K562 (cell line): Measurements from ENCODE around the gene TAF9. TPM values are rescaled to one million over a fixed set of nuclear protein-coding genes. Genes with fewer than 3 reads are reported as not detected.

Experiments
- CCNT2 ChIP-seq: IDR thresholded peaks from 2 replicates; pipeline ENCODE4 v1.6.1; 2011; ENCODE audit warnings: borderline replicate concordance, low read depth, mild to moderate bottlenecking, moderate library complexity, mixed read lengths, low read length; ENCODE audit not compliant: insufficient read length; ENCODE audit errors: extremely low read depth
- CHD7 ChIP-seq: fragments of 200-600 bp; sonication (generic); IDR thresholded peaks from one replicate; pipeline ENCODE4 v1.6.1; 2012; ENCODE audit warnings: mild to moderate bottlenecking, low read depth, low read length, inconsistent platforms
- E2F4 ChIP-seq: sonication (generic); formaldehyde crosslinking; IDR thresholded peaks from 2 replicates; pipeline ENCODE4 v1.8.0; 2022; ENCODE audit warnings: mild to moderate bottlenecking, low read depth, missing genetic modification reagents
- GTF2A2 ChIP-seq: IDR thresholded peaks from 2 replicates; pipeline ENCODE4 v1.6.1; 2016; ENCODE audit warnings: mild to moderate bottlenecking, missing genetic modification characterization, missing compliant biosample characterization
- HOMEZ ChIP-seq: fragments of 250-450 bp; sonication (Bioruptor Pico); IDR thresholded peaks from 2 replicates; pipeline ENCODE4 v1.4.0; 2020; ENCODE audit warnings: mild to moderate bottlenecking, moderate library complexity
- MIER1 ChIP-seq: fragments of 450-650 bp; IDR thresholded peaks from 2 replicates; pipeline ENCODE4 v1.6.1; 2016; ENCODE audit warnings: antibody characterized with exemption, mild to moderate bottlenecking, low read depth
- ZNF395 ChIP-seq: fragments of 200-800 bp; sonication (Bioruptor generic); IDR thresholded peaks from 2 replicates; pipeline ENCODE4 v1.6.1; 2017; ENCODE audit warnings: missing genetic modification characterization, missing compliant biosample characterization
- polyA plus RNA-seq, 8 experiments: library from polyadenylated mRNA; depleted of rRNA in 4 of 8; stranded (reverse) in 5 of 8; unstranded in 3 of 8; fragments of >200 nt; fragmentation: Nextera tagmentation in 2 of 8; fragmentation: Illumina TruSeq in 1 of 8; extraction: Ambion mirVana in 2 of 8; extraction: Trizol in 1 of 8; gene quantifications; 2 replicates each; pipeline versions ENCODE4 v1.2.1 to v1.2.3, GENCODE V29; 2011 to 2014; ENCODE audit warnings: inconsistent platforms in 1 of 8, missing spikeins in 1 of 8
- total RNA-seq, 7 experiments: library from RNA; depleted of rRNA in 6 of 7; stranded (reverse); fragments of >200 nt in 6 of 7; fragmentation: Illumina TruSeq in 2 of 7; extraction: Trizol in 2 of 7; gene quantifications; 2 replicates each; pipeline versions ENCODE4 v1.2.1 to v1.2.3, GENCODE V29; 2011 to 2021; ENCODE audit warnings: low replicate concordance in 1 of 7

Gene TAF9
- total and polyA plus RNA-seq, 9 of the 15 experiments (the other 6 are each of a cell fraction or from before 2014, with no cell fraction given): 119 to 566 (median 207) TPM

GRCh38 chr5:69369340-69370121, at the start of gene TAF9, which contains the start of the genes AK6 and RAD17 (continued):
- no peak for TF ChIP-seq E2F4 (CRISPR knock-in tag)
- TF ChIP-seq GTF2A2: no peak; the same call in 1 of the 2 replicates
- TF ChIP-seq HOMEZ (CRISPR knock-in tag): no peak
- no peak for TF ChIP-seq CHD7
- no peak for TF ChIP-seq MIER1
- peak; percentile 91 for TF ChIP-seq CCNT2
- peak; percentile 71 for TF ChIP-seq ZNF395 (CRISPR knock-in tag)
